Effector CD4-positive, alpha-beta T cell (primary cell): ENCODE measurements around the gene WDR45B.
"Not testable (repeated sequence)": the region's sequence is repeated elsewhere in the genome, so short reads cannot be mapped to it uniquely, and the experiment has no call there.

Source experiments
- DNase-seq: peaks from one replicate; pipeline ENCODE4 v3.0.0-alpha.2; 2020

The WDR45B gene

DNA sequence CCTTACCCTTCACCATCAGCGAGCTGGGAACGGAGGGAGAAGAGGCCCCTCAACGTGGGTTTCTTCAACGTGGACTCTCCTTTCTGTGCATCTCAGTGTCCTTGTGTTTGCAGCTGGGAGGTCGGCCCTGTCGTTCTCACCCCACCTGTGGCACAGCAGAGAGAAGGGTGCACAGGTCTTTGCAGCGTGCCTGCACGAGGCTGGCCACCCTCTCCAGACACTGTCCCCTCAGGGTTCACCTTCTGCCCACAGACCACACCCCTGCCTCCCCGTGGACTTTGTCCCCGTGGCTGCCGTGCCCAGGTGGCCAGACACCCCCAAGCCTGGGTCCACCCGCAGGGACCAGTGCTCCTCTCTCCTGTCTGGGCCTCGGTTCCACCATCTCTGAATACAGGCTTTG lies 7.3 kb upstream of the WDR45B start:
- DNase-seq: no peak

DNA sequence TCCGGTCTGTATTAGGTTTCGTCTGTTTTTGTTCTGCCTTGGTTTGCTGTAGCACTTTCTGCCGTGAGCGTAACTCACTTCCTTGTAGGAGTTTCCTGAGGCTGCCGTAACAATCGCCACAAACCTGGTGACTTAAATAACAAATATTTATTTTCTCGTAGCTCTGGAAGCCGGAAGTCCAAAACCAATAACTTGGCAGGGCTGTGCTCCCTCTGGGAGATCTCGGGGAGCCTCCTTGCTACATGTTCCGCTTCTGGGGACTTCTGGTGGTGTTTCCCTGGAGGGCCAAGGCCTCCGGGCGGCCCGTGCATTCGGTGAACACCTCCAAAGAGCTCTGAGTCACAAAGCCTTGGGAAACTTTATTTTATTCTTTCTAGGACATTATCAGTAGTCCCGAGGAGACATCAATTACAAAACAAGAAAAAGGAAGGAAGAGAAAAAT lies 6.8 kb upstream of the WDR45B start:
- no peak for DNase-seq

DNA sequence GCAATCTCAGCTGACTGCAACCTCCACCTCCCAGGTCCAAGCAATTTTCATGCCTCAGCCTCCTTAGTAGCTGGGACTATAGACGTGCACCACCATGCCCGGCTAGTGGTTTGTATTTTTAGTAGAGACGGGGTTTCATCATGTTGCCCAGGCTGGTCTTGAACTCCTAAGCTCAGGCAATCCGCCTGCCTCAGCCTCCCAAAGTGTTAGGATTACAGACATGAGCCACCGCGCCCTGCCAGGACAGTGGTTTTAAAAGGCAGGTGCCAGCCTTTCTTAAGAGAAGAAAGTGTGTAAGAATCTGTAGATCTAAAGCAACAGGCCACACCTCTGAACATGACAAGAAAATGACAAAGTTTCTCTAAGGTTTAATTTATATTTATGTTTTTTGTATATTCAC lies 6.4 kb upstream of the WDR45B start:
- DNase-seq: not testable (repeated sequence)

DNA sequence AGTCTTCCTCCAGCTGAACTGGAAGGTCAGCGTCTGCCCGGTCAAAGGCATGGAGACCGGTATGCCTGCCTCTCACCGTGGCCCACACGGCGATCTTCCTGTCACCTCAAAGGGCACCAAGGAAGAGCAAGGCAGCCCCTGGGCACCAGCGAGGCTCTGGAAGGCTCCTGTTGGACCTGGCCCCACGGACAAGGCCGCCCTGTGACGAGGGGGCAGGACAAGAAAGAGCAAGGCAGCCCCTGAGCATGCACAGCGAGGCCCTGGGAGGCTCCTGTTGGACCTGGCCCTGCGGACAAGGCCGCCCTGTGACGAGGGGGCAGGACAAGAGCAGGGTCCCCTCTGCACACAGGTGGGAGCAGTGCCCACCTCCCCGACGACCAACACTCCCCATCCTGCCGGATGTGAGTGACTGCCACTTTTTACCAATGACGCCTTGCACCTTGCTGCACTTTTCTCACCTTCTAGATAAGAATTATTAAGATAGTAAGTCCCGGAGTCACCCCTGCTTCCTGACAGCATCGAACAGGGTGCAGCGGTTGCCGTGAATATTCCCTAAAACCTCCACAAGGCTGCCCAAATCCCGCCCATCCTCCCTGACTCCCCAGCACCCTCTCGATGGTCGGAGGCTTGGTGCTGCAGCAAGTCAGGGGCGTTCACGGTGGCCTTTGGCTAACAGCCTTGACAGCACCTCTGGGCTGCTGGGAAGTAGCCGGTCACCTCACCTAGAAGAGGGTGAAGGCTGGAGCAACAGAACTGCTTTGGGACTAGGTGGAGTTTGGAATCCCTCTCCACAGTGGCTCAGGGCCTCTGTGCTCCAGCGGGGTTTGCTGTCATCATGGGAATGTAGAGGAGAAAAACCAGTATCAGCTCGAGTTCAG lies 5.6 kb upstream of the WDR45B start:
- DNase-seq: no peak

DNA sequence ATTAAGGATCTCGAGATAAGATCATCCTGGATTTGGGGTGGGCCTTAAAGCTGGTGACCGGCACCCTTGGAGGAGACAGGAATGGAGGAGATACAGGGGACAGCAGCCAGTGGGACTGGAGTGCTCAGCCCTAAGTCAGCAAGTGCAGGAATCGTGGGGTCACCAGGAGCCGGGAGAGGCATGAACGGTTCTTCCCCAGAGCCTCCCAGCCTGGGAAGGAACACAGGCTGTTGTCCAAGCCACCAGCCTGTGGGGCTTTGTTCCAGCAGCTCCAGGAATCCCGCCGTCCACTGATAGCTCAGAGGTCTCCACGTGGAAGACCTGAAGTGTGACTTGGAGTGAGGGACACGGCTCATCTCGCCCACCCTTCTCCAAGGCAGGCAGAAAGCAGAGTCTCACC lies 2.5 kb upstream of the WDR45B start:
- DNase-seq: no peak

DNA sequence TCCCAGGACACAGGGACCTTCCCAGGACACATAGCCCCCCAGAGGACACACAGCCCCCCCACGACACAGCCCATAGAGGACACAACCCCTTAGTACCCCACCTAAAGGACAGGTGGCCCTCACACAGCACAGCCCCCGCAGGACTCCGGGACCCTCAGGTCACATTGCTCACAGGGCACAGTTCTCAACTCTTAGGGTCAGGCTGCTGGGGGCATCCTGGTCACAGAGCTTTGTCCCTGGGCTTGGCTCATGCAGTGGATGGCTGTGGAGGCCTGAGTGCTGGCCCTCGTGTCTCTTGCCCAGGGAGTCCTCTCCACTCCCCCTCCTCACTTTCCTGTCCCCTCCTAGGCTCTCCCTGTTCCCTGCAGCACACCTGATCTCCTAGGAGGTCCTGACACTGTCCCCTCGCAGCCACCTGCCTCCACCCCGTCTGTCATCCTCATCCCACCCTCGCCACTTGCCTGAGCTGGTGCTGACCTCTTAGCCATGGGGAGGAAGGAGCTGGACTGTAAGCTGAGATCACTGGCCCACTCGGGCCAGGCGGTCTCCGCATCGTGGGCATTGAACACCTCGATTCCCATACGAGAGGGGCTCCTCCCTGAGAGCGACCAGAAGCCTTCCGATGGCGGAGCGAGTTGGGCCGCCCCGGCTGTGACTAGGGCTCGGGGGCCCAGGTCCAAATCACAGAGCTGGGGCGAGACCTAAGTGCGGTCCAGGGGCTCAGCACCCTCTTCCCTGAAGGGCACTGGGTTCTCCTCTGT lies 1.4 kb upstream of the WDR45B start:
- DNase-seq: no peak

DNA sequence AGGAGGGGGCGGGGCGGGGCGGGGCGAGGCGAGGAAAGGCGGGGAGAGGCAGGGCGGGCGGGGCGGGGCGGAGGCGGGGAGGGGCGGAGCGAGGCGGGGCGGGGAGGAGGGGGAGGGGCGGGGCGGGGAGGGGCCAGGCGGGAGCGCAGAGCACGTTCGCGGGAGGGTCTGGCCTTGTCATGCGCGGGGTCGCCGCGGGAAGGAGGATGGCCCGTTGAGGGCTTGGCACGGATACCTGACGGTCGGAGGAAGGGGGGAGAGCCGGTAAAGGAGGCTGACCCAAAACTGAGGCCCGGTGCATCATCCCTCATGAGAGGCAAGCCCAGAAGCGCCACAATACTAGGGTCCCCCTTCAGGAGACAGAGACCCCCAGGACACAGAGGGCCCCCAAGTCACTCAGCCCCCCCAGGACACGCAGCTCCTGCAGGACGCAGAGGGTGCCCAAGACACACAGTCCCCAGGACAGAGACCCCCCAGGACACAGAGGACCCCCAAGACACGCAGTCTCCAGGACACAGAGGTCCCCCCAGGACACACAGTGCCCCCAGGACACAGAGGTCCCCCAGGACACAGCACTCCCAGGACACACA lies 593 bp upstream of the WDR45B start:
- peak; percentile 41 for DNase-seq

DNA sequence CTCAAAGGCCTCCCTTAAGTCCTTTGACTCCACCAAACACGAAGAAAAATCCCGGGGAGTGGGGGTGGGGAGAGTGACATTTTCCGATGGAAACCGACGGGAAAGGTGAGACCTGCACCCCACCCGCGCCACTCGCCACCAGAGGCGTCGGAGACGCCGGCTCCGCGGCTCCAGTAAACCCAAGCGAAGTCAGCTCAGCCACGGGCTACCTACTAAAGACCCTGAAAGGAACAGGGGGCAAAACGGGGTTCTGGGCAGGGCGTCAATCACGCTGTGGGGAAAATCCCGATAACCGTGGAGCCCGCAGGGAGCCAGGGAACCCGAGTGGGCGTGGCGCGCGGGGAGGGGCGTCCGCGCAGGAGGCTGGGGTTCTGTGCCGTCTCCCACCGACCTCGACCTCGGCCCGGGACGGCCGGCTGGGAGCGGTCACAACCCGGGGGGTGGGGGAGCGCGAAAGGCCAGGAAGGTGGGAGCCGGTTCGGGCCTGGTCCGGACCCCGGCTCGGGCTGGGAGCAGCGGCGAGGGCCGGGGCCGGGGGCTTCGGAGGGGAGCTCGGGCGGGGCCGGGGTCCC lies 565 bp downstream of the WDR45B start:
- peak; percentile 46 for DNase-seq

DNA sequence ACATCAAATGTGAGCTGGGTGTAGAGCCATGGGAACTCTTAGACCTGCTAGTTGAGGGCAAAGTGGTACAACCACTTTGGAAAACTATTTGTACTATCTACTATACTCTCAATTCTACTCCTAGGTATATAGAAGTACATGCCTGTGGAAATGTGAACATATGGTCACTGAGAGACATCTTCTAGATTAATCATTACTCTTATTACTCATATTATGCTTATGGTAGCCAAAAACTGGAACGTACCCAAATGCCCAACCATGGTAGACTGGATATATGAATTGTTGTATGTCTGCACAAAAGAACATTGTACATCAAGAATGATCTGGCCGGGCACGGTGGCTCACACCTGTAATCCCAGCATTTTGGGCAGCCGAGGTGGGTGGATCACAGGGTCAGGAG lies 2.7 kb downstream of the WDR45B start:
- DNase-seq: no peak

DNA sequence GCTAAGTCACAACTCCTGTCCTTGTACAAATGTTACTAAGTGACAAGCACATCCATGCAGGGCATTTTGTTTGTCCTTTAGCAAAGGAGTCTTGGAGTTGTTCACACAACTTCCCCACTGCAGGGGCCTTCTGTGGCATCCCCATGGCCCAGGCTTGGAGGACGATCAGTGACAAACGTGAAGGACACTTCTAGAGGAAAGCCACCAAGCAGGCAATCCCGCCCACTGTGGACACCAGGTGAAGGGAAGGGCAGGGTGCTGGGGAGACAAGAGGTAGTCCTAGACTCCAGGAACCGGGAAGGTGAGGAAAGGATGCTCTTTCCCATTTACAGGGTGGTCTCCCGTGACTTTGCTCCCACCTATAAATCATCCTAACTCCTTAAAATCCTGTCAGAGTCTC lies 4.1 kb downstream of the WDR45B start:
- DNase-seq: no peak

DNA sequence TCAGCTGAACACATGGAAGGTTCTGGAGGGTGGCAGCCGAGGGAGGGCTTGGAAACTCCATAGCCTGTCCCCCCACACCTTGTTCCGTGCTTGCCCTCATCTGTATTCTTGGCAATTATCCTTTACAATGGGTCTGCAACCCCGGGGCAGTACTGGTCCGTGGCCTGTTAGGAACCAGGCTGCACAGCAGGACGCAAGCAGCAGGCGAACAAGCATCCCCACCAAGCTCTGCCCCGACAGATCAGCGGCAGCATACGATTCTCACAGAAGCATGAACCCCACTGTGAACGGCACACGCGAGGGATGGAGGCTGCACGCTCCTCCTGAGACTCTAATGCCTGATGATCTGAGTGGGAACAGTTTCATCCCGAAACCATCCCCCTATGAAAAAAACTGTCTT lies 6.2 kb downstream of the WDR45B start:
- no peak for DNase-seq

DNA sequence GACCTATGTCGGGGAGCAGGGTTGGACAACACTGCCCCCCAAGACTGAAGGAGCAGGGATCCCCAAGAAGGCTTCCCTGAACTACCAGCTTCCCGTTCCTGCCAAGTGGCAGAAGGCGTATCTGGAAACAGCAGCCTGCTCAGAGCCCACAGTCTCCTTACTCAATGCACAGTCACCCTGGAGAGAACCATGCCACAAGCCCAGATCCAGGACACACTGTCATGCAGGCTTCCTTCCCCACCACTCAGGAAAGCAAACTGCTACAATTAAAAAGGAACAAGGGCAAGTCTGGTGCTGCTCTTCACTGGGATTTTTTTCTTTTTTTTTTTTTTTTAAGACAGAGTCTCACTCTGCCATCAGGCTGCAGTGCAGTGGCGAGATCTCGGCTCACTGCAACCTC lies 8.2 kb downstream of the WDR45B start:
- DNase-seq: no peak

DNA sequence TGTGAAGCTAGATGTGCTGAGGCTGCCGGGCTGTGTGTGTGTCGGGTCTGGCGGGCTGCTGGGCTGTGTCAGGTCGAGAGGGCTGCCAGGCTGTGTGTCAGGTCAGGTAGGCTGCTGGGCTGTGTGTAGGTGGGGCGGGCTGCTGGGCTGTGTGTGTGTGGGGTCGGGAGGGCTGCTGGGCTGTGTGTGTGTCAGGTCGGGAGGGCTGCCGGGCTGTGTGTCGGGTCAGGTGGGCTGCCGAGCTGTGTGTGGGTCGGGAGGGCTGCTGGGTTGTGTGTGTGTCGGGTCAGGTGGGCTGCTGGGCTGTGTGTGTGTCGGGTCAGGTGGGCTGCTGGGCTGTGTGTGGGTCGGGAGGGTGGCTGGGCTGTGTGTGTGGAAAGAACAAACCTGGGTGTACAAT lies 8.6 kb downstream of the WDR45B start:
- DNase-seq: no peak

DNA sequence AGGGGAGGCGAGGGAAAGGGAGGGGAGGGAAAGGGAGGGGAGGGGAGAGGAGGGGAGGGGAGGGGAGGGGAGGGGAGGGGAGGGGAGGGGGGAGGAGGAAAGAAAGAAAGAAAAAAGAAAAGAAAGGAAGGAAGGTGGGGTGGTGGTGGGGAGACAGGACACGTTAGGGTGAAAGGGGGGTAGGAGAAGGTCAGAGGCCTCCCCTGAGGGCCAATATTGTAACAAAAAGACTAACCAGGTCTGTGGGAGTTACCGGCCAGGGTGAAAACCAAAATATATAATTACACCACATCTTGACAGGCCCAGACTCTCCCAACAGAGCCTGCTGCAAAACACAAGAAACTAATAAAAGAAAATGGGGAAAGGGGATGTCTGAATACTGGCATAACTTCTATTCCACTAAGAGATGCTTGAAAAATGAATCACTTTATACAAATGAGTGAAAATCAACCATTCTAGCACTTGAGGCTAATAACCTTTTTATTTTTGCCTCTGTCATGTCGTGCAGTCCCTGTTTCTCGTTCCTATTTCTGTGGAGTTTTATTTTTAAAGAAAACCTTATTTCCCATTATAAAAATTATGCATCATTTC lies 10.0 kb downstream of the WDR45B start:
- no peak for DNase-seq

DNA sequence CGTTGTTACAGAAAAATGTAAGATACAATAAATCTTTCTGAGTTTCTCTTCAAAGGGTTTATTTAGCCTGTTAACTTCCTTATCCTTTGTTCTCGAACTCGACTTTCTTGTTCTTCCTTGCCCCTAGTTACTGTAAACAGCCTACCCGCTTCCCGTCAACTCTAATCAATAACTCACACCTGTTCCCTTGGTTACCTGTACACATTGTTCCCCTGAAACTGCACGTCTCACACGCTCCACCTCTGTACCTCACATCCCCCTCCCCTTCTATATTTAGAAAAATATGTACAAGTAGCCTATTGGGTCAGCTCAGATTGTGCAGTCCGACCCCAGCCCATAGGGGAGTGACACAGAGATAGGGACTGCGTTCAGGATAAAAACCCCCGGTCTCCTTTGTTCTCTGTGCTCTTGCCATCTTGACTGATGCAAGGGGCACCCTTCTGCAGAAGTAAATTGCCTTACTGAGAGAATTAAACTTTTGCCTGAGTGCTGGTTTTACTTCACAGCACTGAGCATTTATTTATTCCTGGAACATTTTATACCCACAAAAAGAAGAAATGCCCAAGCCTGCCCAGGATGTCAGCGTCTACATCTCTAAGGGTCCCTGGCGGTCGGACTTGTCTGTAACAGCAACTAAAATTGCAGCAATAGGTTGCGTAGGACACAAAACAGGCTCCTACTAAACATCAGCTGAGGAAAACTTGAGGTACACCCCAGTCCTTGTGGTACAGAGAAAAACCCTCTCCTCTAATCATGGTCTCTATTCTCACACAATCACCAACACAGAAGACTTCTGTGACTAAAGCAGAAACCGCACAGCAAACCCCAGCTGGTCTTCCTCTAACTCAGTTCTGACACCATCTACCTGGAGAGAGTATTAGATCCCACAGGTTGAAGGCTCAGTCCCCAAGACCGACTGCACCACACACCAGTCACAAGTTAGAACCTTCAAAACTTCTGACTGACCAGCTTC lies 11.3 kb downstream of the WDR45B start:
- DNase-seq: no peak

DNA sequence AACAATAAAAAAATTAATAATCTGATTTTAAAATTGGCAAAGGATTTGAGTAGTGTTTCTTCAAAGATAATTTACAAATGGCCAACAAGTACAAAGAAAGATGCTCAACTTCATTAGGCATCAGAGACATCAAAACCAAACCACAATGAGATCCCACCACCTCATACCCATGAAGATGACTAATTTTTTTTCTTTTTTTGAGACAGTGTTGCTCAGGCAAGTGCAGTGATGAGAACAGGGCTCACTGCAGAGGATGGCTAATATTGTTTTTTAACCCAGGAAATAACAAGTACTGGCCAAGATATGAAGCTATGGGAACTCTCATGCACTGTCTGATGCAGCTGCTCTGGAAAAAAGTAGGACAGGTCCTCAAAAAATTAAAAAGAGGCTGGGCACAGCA lies 14.9 kb downstream of the WDR45B start:
- DNase-seq: no peak

DNA sequence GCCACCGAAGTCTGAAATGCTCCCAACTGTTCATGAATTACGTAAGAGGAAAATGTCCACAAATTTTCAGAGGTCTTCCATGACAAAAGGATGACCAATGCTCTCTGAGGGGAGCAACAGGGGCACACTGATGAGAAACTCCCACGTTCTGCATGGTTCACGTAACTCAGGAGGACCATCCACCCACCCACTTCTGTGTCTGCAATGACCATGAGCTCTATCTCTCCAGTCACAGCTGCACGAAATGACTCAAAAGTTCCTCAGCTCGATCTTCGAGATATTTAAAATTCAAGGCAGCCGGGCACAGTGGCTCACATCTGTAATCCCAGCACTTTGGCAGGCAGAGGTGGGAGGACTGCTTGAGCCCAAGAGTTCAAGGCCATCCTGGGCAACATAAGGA lies 15.8 kb downstream of the WDR45B start:
- no peak for DNase-seq

DNA sequence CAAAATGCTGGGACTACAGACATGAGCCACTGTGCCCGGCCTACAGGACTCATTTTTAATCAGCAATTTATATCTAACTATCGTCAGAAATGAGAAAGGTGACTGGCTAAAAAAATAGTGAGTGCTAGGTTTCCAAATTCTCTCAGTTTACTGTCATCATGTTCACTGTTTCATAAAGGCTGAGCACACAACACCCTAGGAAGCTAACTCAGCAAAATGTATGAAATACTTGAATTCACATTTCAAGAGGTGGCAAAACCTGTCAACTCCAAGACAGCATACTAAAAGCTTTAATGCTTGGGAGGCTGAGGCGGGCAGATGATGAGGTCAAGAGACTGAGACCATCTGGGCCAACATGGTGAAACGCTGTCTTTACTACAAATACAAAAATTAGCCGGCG lies 16.7 kb downstream of the WDR45B start:
- DNase-seq: no peak

DNA sequence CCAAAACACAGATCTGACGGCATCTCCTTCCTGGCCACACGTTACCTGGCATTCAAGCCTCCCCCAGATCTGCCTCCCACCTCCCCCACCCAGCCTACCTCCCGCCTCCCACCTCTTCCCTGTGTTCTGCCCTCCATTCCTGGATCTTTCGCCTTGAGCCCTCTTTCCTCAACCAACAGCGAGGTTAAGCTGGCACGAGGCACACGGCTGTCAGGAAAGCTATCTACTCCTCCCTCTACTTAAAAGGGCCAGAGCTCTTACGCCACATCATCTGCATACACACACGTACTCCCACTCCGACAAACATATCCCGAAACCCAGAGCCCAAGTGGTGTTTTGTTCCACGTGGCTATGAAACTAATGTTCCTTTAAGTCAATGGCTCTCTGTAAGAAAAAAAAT lies 18.0 kb downstream of the WDR45B start:
- no peak for DNase-seq

DNA sequence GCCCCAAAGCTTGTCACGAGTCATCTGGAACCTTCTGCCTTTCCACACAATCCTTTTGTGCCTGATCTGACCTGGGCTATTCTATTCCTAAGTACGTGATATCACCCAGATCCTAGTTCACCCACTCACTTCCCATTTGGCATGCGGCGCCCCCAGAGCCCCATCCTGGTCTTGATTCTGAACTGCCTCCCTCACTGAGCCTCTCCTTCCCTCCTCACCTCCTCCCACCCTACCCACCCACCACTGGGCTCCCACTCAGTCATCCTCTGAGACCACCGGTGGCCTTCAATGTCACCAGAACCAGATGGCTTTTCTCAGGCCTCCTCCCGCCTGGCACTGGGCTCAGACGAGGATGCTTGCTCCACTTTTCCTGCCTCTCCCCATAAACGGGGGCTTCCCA lies 18.5 kb downstream of the WDR45B start:
- no peak for DNase-seq

DNA sequence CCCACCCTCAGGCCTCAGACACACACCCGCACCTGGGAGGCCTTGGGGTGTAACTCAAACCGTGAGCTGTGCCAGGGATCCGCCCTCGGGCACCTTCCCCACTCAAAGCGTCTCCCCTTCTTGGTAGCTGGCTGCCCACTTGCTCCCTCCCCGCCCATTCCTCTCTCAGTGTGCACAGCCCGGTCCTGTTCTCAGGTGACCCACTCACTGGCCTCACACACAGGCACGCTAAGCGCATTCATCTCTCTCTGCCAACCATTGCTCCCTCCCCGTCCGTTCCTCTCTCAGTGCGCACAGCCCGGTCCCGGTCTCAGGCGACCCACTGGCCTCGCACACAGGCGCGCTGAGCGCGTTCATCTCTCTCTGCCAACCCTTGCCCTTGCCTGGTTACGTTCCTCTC lies 20.8 kb downstream of the WDR45B start:
- no peak for DNase-seq

DNA sequence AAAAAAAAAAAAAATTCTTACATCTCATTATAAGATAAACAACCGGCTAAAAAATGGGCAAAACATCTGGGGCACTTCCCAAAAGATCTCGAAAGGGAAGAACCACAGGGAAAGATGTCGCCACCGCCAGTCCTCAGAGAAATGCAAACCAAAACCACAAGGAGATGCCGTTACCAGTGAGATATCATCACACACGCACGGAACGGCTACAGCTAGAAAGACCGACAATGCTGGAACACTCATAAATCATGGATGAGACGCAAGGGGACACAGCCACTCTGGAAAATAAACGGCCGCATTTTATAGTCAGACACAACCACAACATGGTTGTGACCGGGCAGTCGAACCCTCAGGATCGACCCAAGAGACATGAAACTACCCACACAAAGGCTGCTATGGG lies 24.5 kb downstream of the WDR45B start:
- no peak for DNase-seq
